Endothelial cell of umbilical vein (primary cell): Measurements from ENCODE around the gene TMPRSS7. TPM values are rescaled to one million over a fixed set of nuclear protein-coding genes. Genes with fewer than 3 reads are reported as not detected.

Experiments used
- BruUV-seq: library from RNA; stranded (reverse); fragments of 400-500 nt; replicated peaks from 2 replicates; lab custom pipeline; 2021; lab: Mats Ljungman, UMichigan
- CTCF ChIA-PET: fragments of 300-600, 350-600 bp; sonication (Branson Sonifier 250); formaldehyde crosslinking; loops from one replicate; lab custom pipeline; 2021; ENCODE audit warnings: antibody characterized with exemption, inconsistent platforms; lab: Charles Lee
- POLR2A ChIA-PET: fragments of 300-600, 350-600 bp; sonication (Branson Sonifier 250); formaldehyde crosslinking; loops from one replicate; lab custom pipeline; 2021; ENCODE audit warnings: antibody characterized with exemption, inconsistent platforms; lab: Charles Lee
- DNase-seq: peaks from one replicate; pipeline ENCODE4 v3.0.0-alpha.2; 2011; ENCODE audit warnings: low read depth, low spot score
- FAIRE-seq: peaks from 2 replicates; lab custom pipeline; 2011; peaks lifted over from hg19 to GRCh38; lab: Jason Lieb, UNC
- H2AFZ ChIP-seq: 2 replicates; pipeline ENCODE4 v1.6.0; 2012; ENCODE audit warnings: low read depth, low read length, control low read depth, inconsistent platforms
- H3K27ac ChIP-seq: 2 replicates; pipeline ENCODE4 v1.5.1; 2011; ENCODE audit warnings: low read depth, mild to moderate bottlenecking, control low read depth, low read length, moderate library complexity; ENCODE audit not compliant: insufficient read depth
- H3K27me3 ChIP-seq, 2 experiments: 2 replicates each; pipeline versions ENCODE4 v1.6.0 to v1.6.1; 2011; ENCODE audit warnings: low read length in 2 of 2, mixed read lengths in 1 of 2; ENCODE audit not compliant: control insufficient read depth in 2 of 2, insufficient read depth in 2 of 2
- H3K36me3 ChIP-seq, 2 experiments: 2 replicates in 1 of 2; 3 replicates in 1 of 2; pipeline ENCODE4 v1.5.1; 2011; ENCODE audit warnings: low read length in 2 of 2, mild to moderate bottlenecking in 1 of 2, moderate library complexity in 1 of 2; ENCODE audit not compliant: control insufficient read depth in 2 of 2, insufficient read depth in 2 of 2; ENCODE audit errors: extremely low read depth in 1 of 2
- H3K4me1 ChIP-seq: 3 replicates; pipeline ENCODE4 v1.5.1; 2011; ENCODE audit warnings: mild to moderate bottlenecking, low read length; ENCODE audit not compliant: control insufficient read depth, insufficient read depth; ENCODE audit errors: extremely low read depth
- H3K4me2 ChIP-seq: 2 replicates; pipeline ENCODE4 v1.6.1; 2011; ENCODE audit warnings: low read length, control low read depth, mixed read lengths; ENCODE audit not compliant: insufficient read depth
- H3K4me3 ChIP-seq, 3 experiments: fragments of 200-600 bp in 1 of 3; sonication (generic), shearing (Covaris generic) in 1 of 3; replicated peaks in 1 of 3; 2 replicates each; pipeline ENCODE4 v1.5.1; 2011 to 2016; ENCODE audit warnings: control low read depth in 3 of 3, low read length in 3 of 3, mild to moderate bottlenecking in 2 of 3, inconsistent platforms in 1 of 3, low read depth in 1 of 3, moderate library complexity in 1 of 3; ENCODE audit not compliant: insufficient read depth in 1 of 3
- H3K79me2 ChIP-seq: 2 replicates; pipeline ENCODE4 v1.6.0; 2012; ENCODE audit warnings: low read length, inconsistent platforms; ENCODE audit not compliant: control insufficient read depth, insufficient read depth
- H3K9ac ChIP-seq: replicated peaks from 2 replicates; pipeline ENCODE3; 2011; ENCODE audit warnings: low read length, control low read depth; ENCODE audit not compliant: insufficient read depth; ENCODE audit errors: extremely low read depth
- H3K9me1 ChIP-seq: replicated peaks from 3 replicates; pipeline ENCODE4 v1.6.0; 2011; ENCODE audit warnings: mild to moderate bottlenecking, low read length; ENCODE audit not compliant: control insufficient read depth, insufficient read depth; ENCODE audit errors: extremely low read depth
- H3K9me3 ChIP-seq: replicated peaks from 2 replicates; pipeline ENCODE4 v1.5.1; 2012; ENCODE audit warnings: low read length, inconsistent platforms; ENCODE audit not compliant: control insufficient read depth, insufficient read depth
- H4K20me1 ChIP-seq: replicated peaks from 2 replicates; pipeline ENCODE3; 2011; ENCODE audit warnings: mild to moderate bottlenecking, low read length; ENCODE audit not compliant: control insufficient read depth, insufficient read depth; ENCODE audit errors: extremely low read depth
- EZH2 ChIP-seq: IDR thresholded peaks from 2 replicates; pipeline ENCODE4 v1.6.1; 2012; ENCODE audit warnings: borderline replicate concordance, low read depth, mild to moderate bottlenecking, moderate library complexity, low read length, inconsistent platforms; ENCODE audit not compliant: severe bottlenecking
- FOS ChIP-seq: IDR thresholded peaks from 2 replicates; pipeline ENCODE4 v1.6.1; 2011; ENCODE audit warnings: mild to moderate bottlenecking, low read length, moderate library complexity, borderline replicate concordance; ENCODE audit not compliant: insufficient read depth
- JUN ChIP-seq: IDR thresholded peaks from 2 replicates; pipeline ENCODE4 v1.6.1; 2011; ENCODE audit warnings: borderline replicate concordance, low read depth; ENCODE audit not compliant: insufficient read length, insufficient read depth
- MYC ChIP-seq: IDR thresholded peaks from one replicate; pipeline ENCODE4 v1.6.1; 2011; ENCODE audit warnings: mild to moderate bottlenecking, low read depth, low read length
- POLR2AphosphoS5 ChIP-seq: IDR thresholded peaks from 2 replicates; pipeline ENCODE4 v1.6.1; 2012; ENCODE audit warnings: low read depth, mild to moderate bottlenecking, control low read depth, low read length, moderate library complexity; ENCODE audit not compliant: insufficient read depth
- dilution Hi-C: fragments of 300-500 bp; cut with MboI; formaldehyde crosslinking; loops from one replicate; pipeline ENCODE4 v1.15.0; 2019; ENCODE audit warnings: low sequenced_read_pairs; ENCODE audit not compliant: extremely low pct_ligation_motif_present
- intact Hi-C: fragments of 100-400 bp; cut with micrococcal nuclease; formaldehyde crosslinking; loops from one replicate; pipeline ENCODE4 v1.10.0; 2022
- polyA plus RNA-seq, 4 experiments: library from polyadenylated mRNA; depleted of rRNA in 3 of 4; stranded (reverse) in 3 of 4; unstranded in 1 of 4; fragments of >200 nt; gene quantifications; 2 replicates each; pipeline versions ENCODE4 v1.2.1 to v1.2.3, GENCODE V29; 2011 to 2012; ENCODE audit warnings: missing spikeins in 1 of 4
- total RNA-seq: library from RNA; stranded (reverse); gene quantifications from 2 replicates; pipeline ENCODE4 v1.2.3, GENCODE V29; 2021
- TF ChIP-seq, protein P1 (sequence below), 2 donors: IDR thresholded peaks; 1 replicate in 1 of 2; 2 replicates in 1 of 2; pipeline ENCODE4 v1.5.1; 2011; ENCODE audit warnings: low read length in 2 of 2, mild to moderate bottlenecking in 2 of 2, moderate library complexity in 2 of 2, control low read depth in 1 of 2, inconsistent platforms in 1 of 2, low read depth in 1 of 2; ENCODE audit not compliant: insufficient read depth in 1 of 2; ENCODE audit errors: extremely low read depth in 1 of 2
- TF ChIP-seq, protein P2 (sequence below): IDR thresholded peaks from 2 replicates; pipeline ENCODE4 v1.6.1; 2011; ENCODE audit not compliant: insufficient read depth, insufficient read length

Gene TMPRSS7
- total and polyA plus RNA-seq, 2 donors (not counting 3 experiments of a cell fraction or from before 2014, with no cell fraction given), result not detected

DNA sequence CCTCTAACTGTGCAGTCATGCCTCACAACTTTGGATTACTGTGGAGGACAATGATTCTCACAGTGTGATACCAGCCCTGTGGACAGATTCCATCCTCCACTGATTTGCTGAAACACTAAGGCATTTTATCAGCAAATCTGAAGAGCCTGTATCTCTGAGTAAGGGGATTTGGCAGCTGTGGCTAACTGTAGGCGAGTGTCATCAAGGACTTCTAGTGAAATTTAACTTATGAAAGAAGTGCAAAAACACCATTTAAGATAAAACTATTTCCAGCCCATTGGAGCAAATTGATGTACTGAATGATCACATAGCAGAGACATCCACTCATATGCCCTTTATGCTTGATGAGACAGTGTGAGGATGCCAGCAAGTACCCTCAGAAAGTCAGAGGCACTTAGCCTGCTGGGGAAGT, 13.9 kb upstream of the TMPRSS7 start:
- H3K9me1 ChIP-seq, result peaks cover 5% of the 10 kb centered on the region
- no peaks in the 10 kb centered on the region for H4K20me1 ChIP-seq
- no peak overlapping the region for H3K4me2 ChIP-seq
- H3K27ac ChIP-seq, result no peak overlapping the region
- POLR2A ChIA-PET, result no interaction called here
- intact Hi-C loops, result no loop called here
- H2AFZ ChIP-seq, result no peak overlapping the region
- BruUV-seq, result no TSS peak
- H3K27me3 ChIP-seq, result no peaks in the 10 kb centered on the region
- no peaks in the 10 kb centered on the region for H3K9me3 ChIP-seq
- no peaks in the 10 kb centered on the region for H3K36me3 ChIP-seq
- dilution Hi-C loops, result no loop called here
- H3K4me3 ChIP-seq, result no peak overlapping the region
- DNase-seq (no peak), FAIRE-seq (no peak)
- H3K9ac ChIP-seq, result no peak overlapping the region
- no peaks in the 10 kb centered on the region for H3K4me1 ChIP-seq
- no peaks in the 10 kb centered on the region for H3K79me2 ChIP-seq
- TF ChIP-seq JUN (no peak), POLR2AphosphoS5 (no peak), EZH2 (no peak), MYC (no peak), FOS (no peak)
- TF ChIP-seq, protein P1, sequence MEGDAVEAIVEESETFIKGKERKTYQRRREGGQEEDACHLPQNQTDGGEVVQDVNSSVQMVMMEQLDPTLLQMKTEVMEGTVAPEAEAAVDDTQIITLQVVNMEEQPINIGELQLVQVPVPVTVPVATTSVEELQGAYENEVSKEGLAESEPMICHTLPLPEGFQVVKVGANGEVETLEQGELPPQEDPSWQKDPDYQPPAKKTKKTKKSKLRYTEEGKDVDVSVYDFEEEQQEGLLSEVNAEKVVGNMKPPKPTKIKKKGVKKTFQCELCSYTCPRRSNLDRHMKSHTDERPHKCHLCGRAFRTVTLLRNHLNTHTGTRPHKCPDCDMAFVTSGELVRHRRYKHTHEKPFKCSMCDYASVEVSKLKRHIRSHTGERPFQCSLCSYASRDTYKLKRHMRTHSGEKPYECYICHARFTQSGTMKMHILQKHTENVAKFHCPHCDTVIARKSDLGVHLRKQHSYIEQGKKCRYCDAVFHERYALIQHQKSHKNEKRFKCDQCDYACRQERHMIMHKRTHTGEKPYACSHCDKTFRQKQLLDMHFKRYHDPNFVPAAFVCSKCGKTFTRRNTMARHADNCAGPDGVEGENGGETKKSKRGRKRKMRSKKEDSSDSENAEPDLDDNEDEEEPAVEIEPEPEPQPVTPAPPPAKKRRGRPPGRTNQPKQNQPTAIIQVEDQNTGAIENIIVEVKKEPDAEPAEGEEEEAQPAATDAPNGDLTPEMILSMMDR (IDR thresholded peaks at IDR 0.05; ENCODE audit: extremely low read depth in 1 of 2, insufficient read depth in 1 of 2, low read depth in 1 of 2, low read length in 2 of 2), result no peak
- TF ChIP-seq, protein P2, sequence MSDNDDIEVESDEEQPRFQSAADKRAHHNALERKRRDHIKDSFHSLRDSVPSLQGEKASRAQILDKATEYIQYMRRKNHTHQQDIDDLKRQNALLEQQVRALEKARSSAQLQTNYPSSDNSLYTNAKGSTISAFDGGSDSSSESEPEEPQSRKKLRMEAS, result no peak
- CTCF ChIA-PET, result no interaction called here
